NCI-H2196 treated with DMSO at 0.1 percent for 48 hours (cell line): Measurements from ENCODE around the gene NDRG4.

Source experiments
- DNase-seq: peaks from one replicate; lab custom pipeline; 2025; ENCODE audit not compliant: unreplicated experiment; lab: John Stamatoyannopoulos, UW

The NDRG4 gene

GRCh38 chr16:58508671-58509251, 8.8 kb downstream of the NDRG4 start:
- no peak for DNase-seq

GRCh38 chr16:58509256-58510096, 9.5 kb downstream of the NDRG4 start:
- no peak for DNase-seq

GRCh38 chr16:58510097-58510775, 10.3 kb downstream of the NDRG4 start:
- no peak for DNase-seq

GRCh38 chr16:58510776-58511628, 11.1 kb downstream of the NDRG4 start:
- DNase-seq, result no peak

- peak; percentile 2 for DNase-seq
Observed at GRCh38 chr16:58511933-58512815, 12.2 kb downstream of the NDRG4 start.

- DNase-seq, result no peak
Observed at GRCh38 chr16:58513874-58514273, 13.9 kb downstream of the NDRG4 start.

GRCh38 chr16:58515125-58515870, 15.4 kb downstream of the NDRG4 start, which contains the start of gene SETD6:
Gene SETD6, plus strand, starts transcription at chr16:58515517. Its CDS starts 21 bp downstream, at chr16:58515538.
- peak; percentile 26 for DNase-seq

- no peak for DNase-seq
Observed at GRCh38 chr16:58515871-58516767, 16.2 kb downstream of the NDRG4 start.

- no peak for DNase-seq
Observed at GRCh38 chr16:58516768-58517107, 16.8 kb downstream of the NDRG4 start.

GRCh38 chr16:58518083-58518979, 18.4 kb downstream of the NDRG4 start:
- DNase-seq, result no peak

- no peak for DNase-seq
Observed at GRCh38 chr16:58518980-58519368, 19.0 kb downstream of the NDRG4 start.

GRCh38 chr16:58519707-58520106, 19.8 kb downstream of the NDRG4 start:
- DNase-seq, result no peak

GRCh38 chr16:58530179-58530578, 30.2 kb downstream of the NDRG4 start:
- DNase-seq, result no peak

- no peak for DNase-seq
Observed at GRCh38 chr16:58532414-58532813, 32.5 kb downstream of the NDRG4 start.

GRCh38 chr16:58533751-58534470, 34.0 kb downstream of the NDRG4 start:
- DNase-seq, result no peak

GRCh38 chr16:58535100-58535499, 35.2 kb downstream of the NDRG4 start:
- no peak for DNase-seq

- no peak for DNase-seq
Observed at GRCh38 chr16:58536278-58536677, 36.3 kb downstream of the NDRG4 start.
